Transverse colon (tissue), 4 donors: Measurements from ENCODE around the gene MFN1. TPM values are rescaled to one million over a fixed set of nuclear protein-coding genes. Genes with fewer than 3 reads are reported as not detected.

Experiments
- DNase-seq: peaks from one replicate; pipeline ENCODE4 v3.0.0-alpha.2; 2019
- H3K27ac ChIP-seq, 4 donors: fragments of 200-600 bp; sonication (generic); 2 replicates each; pipeline ENCODE4 v1.5.1; 2016 to 2018; ENCODE audit warnings: inconsistent platforms in 4 of 4
- H3K27me3 ChIP-seq: fragments of 200-600 bp; sonication (generic); 2 replicates; pipeline ENCODE4 v1.5.1; 2017; ENCODE audit warnings: inconsistent platforms
- H3K36me3 ChIP-seq, 4 donors: fragments of 200-600 bp; sonication (generic); 2 replicates each; pipeline ENCODE4 v1.5.1; 2017 to 2019; ENCODE audit warnings: inconsistent platforms in 4 of 4
- H3K4me1 ChIP-seq, 4 donors: fragments of 200-600 bp; sonication (generic); 2 replicates each; pipeline ENCODE4 v1.5.1; 2017 to 2020; ENCODE audit warnings: inconsistent platforms in 4 of 4
- H3K4me3 ChIP-seq, 4 donors: fragments of 200-600 bp; sonication (generic); 1 replicate in 1 of 4; 2 replicates in 3 of 4; pipeline versions ENCODE4 v1.5.1 to v1.6.1; 2017 to 2019; ENCODE audit warnings: inconsistent platforms in 4 of 4
- H3K9me3 ChIP-seq, 2 donors: fragments of 200-600 bp; sonication (generic); 2 replicates each; pipeline ENCODE4 v1.5.1; 2017 to 2019; ENCODE audit warnings: inconsistent platforms in 2 of 2
- EP300 ChIP-seq: sonication (generic); formaldehyde crosslinking; IDR thresholded peaks from one replicate; pipeline ENCODE4 v1.6.1; 2017; ENCODE audit warnings: antibody characterized with exemption, low read depth
- POLR2A ChIP-seq: fragments of 450-650 bp; IDR thresholded peaks from one replicate; pipeline ENCODE4 v1.6.1; 2016; ENCODE audit warnings: antibody characterized with exemption, mild to moderate bottlenecking, moderate library complexity
- POLR2AphosphoS5 ChIP-seq, 3 donors: sonication (generic); formaldehyde crosslinking; IDR thresholded peaks; one replicate each; pipeline ENCODE4 v1.6.1; 2016; ENCODE audit warnings: antibody characterized with exemption in 3 of 3
- WGBS, 2 donors: methylation state at CpG; one replicate each; pipeline ENCODE4 v1.1.5; 2018; ENCODE audit warnings: low coverage in 1 of 2; 5-methylcytosine and 5-hydroxymethylcytosine counted together
- in situ Hi-C, 4 donors: fragments of 200-750 bp; cut with MboI; loops; one replicate each; pipeline versions ENCODE4 v1.15.0 to v1.15.1; 2017; ENCODE audit warnings: low sequenced_read_pairs in 3 of 4, low pct_ligation_motif_present in 1 of 4, low pct_unique_long_range_greater_than_20kb in 1 of 4
- intact Hi-C: fragments of 100-400 bp; cut with DNase I; formaldehyde crosslinking; loops from one replicate; pipeline ENCODE4 v1.15.1; 2023; ENCODE audit warnings: low total_unique reads
- total RNA-seq, 4 donors: library from RNA; depleted of rRNA; stranded (reverse); fragments of >200 nt; gene quantifications; one replicate each; pipeline ENCODE4 v1.1.0, GENCODE V29; 2016
- TF ChIP-seq, protein P1 (sequence below), 5 experiments: fragments of 200-600 bp in 3 of 5; fragments of 450-650 bp in 2 of 5; sonication (generic) in 3 of 5; IDR thresholded peaks; 1 replicate in 2 of 5; 2 replicates in 3 of 5; pipeline ENCODE4 v1.5.1; 2016 to 2017; ENCODE audit warnings: antibody characterized with exemption in 5 of 5, inconsistent platforms in 3 of 5, mild to moderate bottlenecking in 2 of 5, moderate library complexity in 1 of 5

Gene MFN1
- total RNA-seq, 4 donors from 2014 or later: 46.8 to 69.4 (median 62.6) TPM

- DNase-seq: no peak
- H3K27me3 ChIP-seq: no peaks in the 10 kb centered on the region
- H3K36me3 ChIP-seq: peaks cover 0 to 2% (median 0%) of the 10 kb centered on the region in 4 donors
- H3K27ac ChIP-seq: no peak overlapping the region
- no peaks in the 10 kb centered on the region for H3K9me3 ChIP-seq
- H3K4me3 ChIP-seq: no peak overlapping the region
- in situ Hi-C loops (loop anchor here in 1 of 4 donors (25.0 kb wide), 1 partner anchor 152 kb away; the partner anchor contains the start of gene ACTL6A), intact Hi-C loops (no loop called here)
- TF ChIP-seq, protein P1, sequence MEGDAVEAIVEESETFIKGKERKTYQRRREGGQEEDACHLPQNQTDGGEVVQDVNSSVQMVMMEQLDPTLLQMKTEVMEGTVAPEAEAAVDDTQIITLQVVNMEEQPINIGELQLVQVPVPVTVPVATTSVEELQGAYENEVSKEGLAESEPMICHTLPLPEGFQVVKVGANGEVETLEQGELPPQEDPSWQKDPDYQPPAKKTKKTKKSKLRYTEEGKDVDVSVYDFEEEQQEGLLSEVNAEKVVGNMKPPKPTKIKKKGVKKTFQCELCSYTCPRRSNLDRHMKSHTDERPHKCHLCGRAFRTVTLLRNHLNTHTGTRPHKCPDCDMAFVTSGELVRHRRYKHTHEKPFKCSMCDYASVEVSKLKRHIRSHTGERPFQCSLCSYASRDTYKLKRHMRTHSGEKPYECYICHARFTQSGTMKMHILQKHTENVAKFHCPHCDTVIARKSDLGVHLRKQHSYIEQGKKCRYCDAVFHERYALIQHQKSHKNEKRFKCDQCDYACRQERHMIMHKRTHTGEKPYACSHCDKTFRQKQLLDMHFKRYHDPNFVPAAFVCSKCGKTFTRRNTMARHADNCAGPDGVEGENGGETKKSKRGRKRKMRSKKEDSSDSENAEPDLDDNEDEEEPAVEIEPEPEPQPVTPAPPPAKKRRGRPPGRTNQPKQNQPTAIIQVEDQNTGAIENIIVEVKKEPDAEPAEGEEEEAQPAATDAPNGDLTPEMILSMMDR (IDR thresholded peaks at IDR 0.05): no peak
- WGBS, 2 donors: 75 to 90% methylated on average over 2 of the region's 2 CpGs
- H3K4me1 ChIP-seq: no peaks in the 10 kb centered on the region
Observed at GRCh38 chr3:179410331-179410730, 62.8 kb downstream of the MFN1 start.

- no peak overlapping the region for H3K27ac ChIP-seq
- H3K27me3 ChIP-seq: no peaks in the 10 kb centered on the region
- H3K9me3 ChIP-seq: no peaks in the 10 kb centered on the region
- H3K36me3 ChIP-seq: no peaks in the 10 kb centered on the region
- H3K4me3 ChIP-seq: no peak overlapping the region
- TF ChIP-seq POLR2AphosphoS5 (IDR thresholded peaks at IDR 0.05): no peak
- TF ChIP-seq, protein P1 (IDR thresholded peaks at IDR 0.05): no peak
- no peak for TF ChIP-seq POLR2A
- no peak for TF ChIP-seq EP300
- in situ Hi-C loops: loop anchor here in 1 of 4 donors (25.0 kb wide), 1 partner anchor 151 kb away; the partner anchor contains the start of gene ACTL6A
- intact Hi-C loops: no loop called here
- DNase-seq: no peak
- H3K4me1 ChIP-seq: no peaks in the 10 kb centered on the region
Observed at GRCh38 chr3:179410999-179411398, 63.5 kb downstream of the MFN1 start.

- WGBS, 2 donors: 94 to 100% methylated on average over 2 of the region's 2 CpGs
- TF ChIP-seq, protein P1 (IDR thresholded peaks at IDR 0.05): no peak
- H3K36me3 ChIP-seq: no peaks in the 10 kb centered on the region
- H3K4me1 ChIP-seq: no peaks in the 10 kb centered on the region
- in situ Hi-C loops (loop anchor here in 1 of 4 donors (25.0 kb wide), 1 partner anchor 147 kb away; the partner anchor contains the start of gene ACTL6A), intact Hi-C loops (no loop called here)
- no peaks in the 10 kb centered on the region for H3K9me3 ChIP-seq
- no peak overlapping the region for H3K4me3 ChIP-seq
- no peak for DNase-seq
- no peaks in the 10 kb centered on the region for H3K27me3 ChIP-seq
- no peak overlapping the region for H3K27ac ChIP-seq
Observed at GRCh38 chr3:179414804-179415203, 67.3 kb downstream of the MFN1 start.

GRCh38 chr3:179415377-179415776 is 67.9 kb downstream of the MFN1 start:
- in situ Hi-C loops: loop anchor here in 1 of 4 donors (25.0 kb wide), 1 partner anchor 147 kb away; the partner anchor contains the start of gene ACTL6A
- Histone ChIP-seq H3K27me3 (no peaks in the 10 kb centered on the region), H3K36me3 (no peaks in the 10 kb centered on the region), H3K27ac (no peak overlapping the region), H3K4me1 (no peaks in the 10 kb centered on the region), H3K4me3 (no peak overlapping the region), H3K9me3 (no peaks in the 10 kb centered on the region)
- WGBS, 2 donors: 92 to 94% methylated on average over 4 of the region's 4 CpGs
- DNase-seq: no peak
- TF ChIP-seq POLR2AphosphoS5 (IDR thresholded peaks at IDR 0.05) (no peak), EP300 (no peak), POLR2A (no peak)
- TF ChIP-seq, protein P1 (IDR thresholded peaks at IDR 0.05): no peak
- intact Hi-C loops: no loop called here
